A172 (cell line): ENCODE data around the gene SLC16A8. TPM values are rescaled to one million over a fixed set of nuclear protein-coding genes. Genes with fewer than 3 reads are reported as not detected.
"Not testable (repeated sequence)": the region's sequence is repeated elsewhere in the genome, so short reads cannot be mapped to it uniquely, and the experiment has no call there.

ENCODE experiments used
- DNase-seq: peaks from one replicate; pipeline ENCODE4 v3.0.0-alpha.2; 2015; ENCODE audit warnings: low spot score
- total RNA-seq: library from RNA; depleted of rRNA; stranded (reverse); fragments of >200 nt; shearing (Covaris generic); gene quantifications from 2 replicates; pipeline ENCODE4 v1.2.3, GENCODE V29; 2014

The SLC16A8 gene
- total RNA-seq, 1 experiment from 2014 or later, result not detected

DNA sequence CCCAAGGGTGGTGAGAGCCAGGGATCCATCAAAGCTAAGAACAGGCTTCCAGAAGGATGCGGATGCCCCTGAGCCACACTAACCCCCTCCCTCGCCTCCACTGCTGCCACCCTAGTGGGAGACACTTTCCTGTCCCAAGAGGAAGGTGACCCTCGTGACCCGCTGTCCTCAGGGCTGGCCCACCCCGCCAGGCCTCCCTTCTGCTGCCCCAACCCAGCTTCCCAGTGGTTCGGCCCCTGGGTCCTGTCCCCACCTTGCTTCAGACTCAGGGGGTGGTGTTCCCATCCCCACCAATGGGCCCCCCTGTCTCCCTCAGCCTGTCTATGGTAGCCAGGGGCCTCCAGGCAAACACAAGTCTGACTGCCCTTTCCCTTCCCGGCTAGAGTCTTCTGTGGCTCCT is 33.3 kb downstream of the SLC16A8 start:
- DNase-seq, result no peak

DNA sequence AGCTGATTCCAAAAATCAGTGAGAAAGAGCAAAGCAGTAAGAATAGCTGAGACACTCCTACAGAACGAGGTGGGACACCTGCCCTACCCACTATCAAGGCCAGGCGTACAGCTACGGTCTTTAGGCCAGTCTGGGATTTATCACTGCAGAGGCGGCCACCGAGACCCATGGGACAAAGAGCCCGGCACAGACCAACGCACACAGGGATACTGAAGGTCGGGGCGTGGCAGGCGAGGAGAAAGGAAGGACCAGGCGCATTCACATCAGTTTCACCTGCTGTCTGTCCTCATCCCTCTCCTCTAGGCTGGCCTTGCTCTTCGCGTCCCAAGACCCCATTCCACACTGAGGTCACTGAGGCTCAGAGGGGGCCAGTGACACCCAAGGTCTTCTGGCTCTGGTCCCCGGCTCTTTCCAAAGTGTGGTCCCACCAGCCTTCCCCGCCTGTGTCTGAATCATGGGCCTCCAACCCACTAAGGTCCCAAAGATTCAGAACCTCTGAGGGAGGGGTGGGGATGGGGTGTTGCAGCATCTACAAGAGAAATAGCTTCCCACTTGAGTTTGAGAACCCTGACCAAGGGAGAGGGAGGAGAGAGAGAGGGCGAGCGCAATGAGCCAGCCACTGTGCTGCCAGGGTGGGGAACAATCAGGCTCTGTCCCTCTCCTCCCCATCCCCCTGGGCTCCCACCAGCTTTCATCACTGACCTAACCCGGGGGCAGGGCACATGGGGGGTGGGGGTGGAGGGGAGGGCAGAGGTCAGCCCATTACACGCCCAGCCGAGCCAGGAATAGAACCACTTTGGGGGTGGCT is 34.0 kb downstream of the SLC16A8 start:
- no peak for DNase-seq

- no peak for DNase-seq
Measured at GRCh38 chr22:38046070-38046748, 37.8 kb downstream of the SLC16A8 start.

GRCh38 chr22:38043151-38044039 is 40.6 kb downstream of the SLC16A8 start:
- no peak for DNase-seq

DNA sequence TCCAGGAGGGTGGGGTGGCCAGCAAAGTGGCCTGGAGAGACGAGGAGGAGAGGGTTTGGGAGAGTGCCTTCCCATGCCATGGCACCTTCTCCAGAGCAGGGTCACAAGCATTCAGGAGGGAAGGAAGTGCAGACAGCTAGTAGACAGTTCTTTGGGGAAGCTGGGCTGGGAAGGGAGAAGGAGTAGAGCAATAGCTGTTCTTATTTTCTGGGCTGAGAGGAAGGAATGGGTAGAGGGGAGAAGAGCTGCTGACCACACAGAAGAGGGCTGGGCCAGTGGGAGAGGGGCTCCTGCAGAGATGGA is 41.5 kb downstream of the SLC16A8 start:
- no peak for DNase-seq

DNA sequence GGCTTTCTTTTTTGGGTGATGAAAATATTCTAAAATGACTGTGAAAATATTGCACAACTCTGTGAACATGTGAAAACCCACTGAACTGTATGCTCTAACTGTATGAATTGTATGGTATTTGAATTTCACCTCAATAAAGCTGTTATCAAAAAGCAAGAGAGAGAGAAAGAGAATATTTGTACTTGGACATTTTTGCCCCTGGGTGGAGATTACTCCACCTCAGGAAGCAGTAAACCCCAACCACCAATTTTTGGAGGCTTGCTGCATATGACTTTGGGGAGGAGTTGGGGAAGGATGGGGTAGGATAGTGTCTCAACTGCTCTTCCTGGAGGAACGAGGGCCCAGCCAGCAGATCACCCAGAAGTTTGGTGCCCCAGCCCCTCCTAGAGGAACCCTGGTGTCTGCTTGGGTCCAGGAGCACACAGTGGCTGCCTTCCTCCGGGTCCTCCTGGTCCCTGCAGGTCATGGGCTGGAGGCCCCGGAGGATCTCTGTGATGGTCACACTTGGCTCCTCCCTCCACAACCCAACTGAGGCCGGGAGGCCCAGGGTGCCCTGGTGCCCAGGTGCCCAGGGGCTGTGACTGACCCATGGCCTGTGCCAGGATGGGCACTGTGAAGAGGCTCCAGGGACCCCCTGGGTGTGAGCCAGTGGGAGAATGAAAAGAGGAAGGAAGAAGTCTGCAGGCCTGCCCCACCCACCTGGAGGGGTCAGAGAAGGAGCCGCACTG is 42.1 kb downstream of the SLC16A8 start:
- DNase-seq, result no peak

DNA sequence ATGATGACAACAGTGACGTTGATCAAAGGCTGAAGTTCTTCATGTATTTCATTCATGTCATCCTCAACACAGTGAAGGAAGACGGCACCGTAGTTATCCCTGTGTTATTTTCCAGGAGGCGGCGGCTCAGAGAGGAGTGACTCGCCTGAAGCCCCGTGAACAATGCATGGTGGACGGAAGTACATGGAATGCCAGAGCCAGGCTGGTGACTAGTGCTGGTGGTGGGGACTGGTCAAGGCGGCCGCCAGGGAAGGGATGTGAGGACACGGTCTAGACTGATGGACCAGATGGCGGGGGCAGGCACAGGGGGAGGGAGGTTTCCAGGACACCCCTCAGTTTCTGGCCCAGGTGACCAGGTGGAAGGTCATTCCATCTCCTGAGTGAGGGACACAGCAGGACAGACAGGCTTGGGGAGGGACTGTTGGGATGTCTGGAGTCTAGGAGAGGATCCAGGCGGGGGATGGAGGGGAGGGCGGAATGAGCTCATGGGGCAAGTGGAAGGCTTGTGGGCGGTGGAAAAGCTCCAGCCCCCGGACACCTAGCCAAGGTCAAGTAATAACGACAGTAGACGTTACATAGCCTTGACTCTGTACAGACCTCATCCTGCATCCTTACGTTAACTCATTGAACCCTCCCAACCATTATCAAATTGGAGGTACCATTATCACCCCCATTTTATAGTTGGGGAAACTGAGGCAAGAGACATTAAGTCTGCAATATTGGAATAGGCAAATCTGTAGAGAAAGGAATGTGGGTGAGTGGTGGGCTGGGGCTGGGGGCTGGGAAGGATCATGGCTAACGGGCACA is 42.8 kb downstream of the SLC16A8 start:
- peak; percentile 25 for DNase-seq

DNA sequence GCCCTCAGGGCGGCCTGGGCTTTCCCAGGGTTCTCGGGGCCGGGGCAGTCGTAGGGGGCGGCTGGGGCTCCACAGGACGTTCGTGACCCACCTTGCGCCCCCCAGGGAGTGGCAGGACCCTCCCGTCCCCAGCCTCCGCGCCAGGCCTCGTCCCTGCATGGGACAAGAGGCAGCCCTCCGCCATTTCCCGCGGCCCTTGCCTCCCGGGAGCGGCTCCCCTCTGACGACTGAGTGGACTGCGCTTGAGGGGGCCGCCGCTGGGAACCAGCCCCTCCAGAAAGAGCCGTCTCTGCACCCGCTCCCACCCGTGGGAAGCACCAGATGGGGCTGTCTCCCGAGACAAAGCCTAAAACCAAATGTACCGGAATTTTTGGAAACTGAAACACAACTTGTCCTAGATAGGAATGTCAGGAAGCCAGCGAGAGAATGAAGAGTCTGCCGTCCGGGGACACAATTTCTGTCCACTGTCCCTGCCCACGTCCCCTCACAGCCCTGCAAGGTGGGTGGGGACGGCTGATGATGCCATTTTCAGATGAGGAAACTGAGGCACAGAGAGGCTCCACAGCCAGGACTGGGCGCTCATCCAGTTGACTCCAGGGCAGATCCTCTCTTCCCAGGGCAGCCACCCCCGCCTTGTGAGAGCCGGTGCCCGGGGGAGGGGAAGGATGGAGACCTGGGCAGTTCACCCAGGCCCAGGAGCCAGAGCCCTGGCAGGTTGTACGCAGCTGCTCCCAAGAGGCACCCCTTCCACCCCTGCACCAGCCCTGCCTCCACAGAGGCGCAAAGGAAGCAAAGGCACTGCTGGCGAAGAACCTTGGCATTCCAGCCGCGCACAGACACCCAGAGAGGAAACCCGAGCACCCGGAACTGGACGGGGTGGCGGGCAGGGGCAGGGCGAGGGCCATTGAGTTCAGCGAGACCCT is 44.8 kb downstream of the SLC16A8 start:
- DNase-seq, result no peak

DNA sequence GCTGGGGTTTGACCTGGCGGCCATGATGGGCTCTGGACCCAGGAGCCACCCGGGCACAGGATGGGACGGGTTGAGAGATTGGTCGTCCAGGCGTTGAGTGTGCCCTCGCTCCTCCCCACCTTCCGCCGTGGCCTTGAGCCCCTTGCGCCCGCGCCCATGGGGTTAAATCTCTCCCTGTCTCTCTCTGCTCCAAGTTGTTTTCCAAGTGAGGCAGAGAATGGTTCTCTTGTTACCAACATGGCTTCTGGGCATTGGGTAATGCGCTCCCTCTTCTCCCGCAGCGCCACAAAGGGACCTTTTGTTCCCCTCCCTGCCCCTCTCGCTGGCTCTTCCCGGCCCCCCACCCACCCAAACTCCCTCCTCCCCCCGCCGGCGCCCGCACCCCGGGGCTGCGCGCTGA is 45.6 kb downstream of the SLC16A8 start:
- no peak for DNase-seq

- not testable (repeated sequence) for DNase-seq
Measured at GRCh38 chr22:38037367-38038150, 46.4 kb downstream of the SLC16A8 start.

GRCh38 chr22:38036392-38037062 is 47.5 kb downstream of the SLC16A8 start:
- no peak for DNase-seq

DNA sequence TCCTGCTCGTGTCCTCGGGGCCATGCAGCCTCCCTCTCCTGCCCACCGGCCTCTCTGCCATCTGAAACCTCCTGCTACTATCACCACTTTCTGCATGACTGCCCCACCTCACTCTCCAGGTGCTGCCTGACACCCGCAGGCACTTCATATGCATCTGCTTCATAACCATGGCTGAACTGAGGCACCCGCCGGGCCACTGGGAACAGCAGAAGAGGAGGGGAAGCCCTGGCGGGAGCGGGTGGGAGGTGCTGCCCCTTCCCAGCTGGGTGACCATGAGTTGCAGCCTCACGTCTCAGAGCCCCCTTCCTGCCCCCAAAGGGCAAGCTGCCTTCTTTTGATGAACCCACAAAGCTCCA is 48.5 kb downstream of the SLC16A8 start:
- no peak for DNase-seq

DNA sequence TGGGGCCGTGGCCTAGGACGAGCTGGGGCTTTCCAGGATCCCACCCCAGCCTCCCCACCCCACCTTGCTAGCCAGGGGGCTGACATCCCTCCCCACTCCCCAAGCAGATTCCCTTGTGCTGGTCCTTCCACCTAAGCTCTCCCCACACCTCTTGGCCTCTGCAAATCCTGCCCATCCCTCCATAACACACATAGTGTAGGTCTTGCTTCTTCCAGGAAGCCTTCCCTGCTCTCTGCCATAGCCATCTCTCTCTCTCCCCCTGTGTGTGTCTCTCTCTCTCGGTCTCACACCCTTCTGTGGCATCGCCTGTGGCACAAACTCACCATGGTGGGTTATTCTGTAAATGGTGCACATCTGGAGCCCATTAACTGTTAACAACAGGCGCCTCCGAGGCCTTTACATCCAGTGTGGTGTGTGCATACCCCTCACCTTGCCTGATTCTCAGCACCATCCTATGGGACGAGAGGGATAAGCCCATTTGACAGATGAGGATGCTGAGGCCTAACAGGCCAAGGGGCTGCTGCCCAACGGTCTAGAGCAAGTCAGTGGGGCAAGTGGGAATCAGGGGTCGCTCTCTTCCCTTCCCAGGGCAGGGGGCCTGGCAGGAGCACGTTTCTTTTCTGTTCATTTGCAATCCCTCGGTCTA is 49.0 kb downstream of the SLC16A8 start:
- DNase-seq, result no peak

DNA sequence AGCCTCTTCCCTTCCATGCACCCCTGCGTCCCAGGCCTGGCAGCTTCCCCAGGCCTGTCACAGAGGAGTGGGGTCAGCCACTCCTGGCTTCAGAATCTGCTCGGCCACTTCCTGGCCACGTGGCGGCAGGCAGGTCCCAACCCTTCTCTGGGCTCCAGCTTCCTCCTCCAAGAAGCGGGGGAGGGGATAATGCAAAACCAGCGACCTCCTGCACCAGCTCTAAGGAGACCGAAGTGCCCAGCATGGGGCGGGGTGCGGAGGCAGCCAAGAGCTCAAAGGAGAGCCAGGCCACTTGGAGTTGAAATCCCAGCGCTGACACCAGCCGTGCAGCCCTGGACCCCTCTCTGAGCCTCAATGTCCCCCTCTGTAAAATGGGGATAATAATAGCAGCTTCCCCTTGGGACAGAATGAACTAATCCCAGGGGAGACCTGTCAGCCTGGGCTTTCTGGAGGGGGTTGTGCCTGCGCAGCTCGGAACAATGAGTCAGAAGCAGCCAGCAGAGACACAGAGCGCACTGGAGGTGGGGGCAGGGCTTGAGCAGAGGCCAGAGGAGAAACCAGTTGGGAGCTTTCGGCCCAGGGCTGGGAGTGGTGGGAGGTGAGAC is 49.6 kb downstream of the SLC16A8 start:
- DNase-seq, result peak; percentile 87

DNA sequence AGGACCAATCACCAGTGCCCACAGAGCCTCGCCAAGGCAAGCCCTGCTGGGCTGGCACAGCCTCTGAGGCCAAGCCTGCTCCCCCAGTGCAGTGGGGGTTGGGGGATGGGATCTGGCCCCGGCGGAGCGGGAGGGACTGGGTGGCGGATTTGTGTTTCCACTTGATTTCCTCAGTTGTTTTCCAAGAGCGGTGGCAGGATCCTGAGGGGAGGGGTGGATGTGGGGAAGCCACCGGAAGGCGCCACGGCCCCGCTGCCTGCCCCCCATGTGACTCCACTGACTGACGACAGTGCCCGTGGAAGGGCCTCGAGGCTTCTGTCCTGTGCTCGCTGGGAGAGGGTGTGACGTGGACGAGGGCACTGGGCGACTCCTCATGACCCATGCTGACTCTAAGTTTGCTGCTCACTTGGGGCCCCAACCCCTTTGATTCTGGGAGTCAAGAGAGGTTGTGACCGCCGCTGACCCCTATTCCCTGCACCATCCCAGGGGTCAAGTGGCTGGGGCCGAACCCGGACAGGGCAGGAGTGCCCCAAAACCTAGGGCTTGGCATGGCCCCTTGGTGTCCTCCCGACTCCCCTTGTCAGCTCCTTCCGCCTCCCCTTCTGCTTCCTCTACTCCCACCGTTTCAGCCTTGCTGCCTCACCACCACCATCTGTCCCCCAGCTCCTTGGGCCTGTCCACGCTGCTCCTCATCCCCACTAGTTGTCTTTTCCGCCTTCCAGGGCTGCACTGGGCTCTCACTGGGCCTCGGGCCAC is 50.3 kb downstream of the SLC16A8 start:
- no peak for DNase-seq

- peak; percentile 12 for DNase-seq
Measured at GRCh38 chr22:38032681-38033521, 51.1 kb downstream of the SLC16A8 start.
